SU-DHL-6 (cell line): ENCODE results near the gene SERTAD3.
"Not testable (repeated sequence)": the region's sequence is repeated elsewhere in the genome, so short reads cannot be mapped to it uniquely, and the experiment has no call there.

Source experiments
- H2AFZ ChIP-seq: fragments of 200-600 bp; sonication (generic); 2 replicates; pipeline ENCODE4 v1.6.1; 2014; ENCODE audit warnings: low read depth, mild to moderate bottlenecking, moderate library complexity, mixed read lengths, antibody characterized with exemption, low read length; ENCODE audit not compliant: severe bottlenecking
- H3F3A ChIP-seq: fragments of 200-600 bp; shearing (Covaris generic); 2 replicates; pipeline ENCODE4 v1.6.0; 2016; ENCODE audit warnings: antibody characterized with exemption, mild to moderate bottlenecking; ENCODE audit not compliant: insufficient read depth
- H3K27ac ChIP-seq: fragments of 200-600 bp; sonication (generic); 2 replicates; pipeline ENCODE4 v1.5.1; 2016; ENCODE audit warnings: low read depth, mild to moderate bottlenecking, low read length, moderate library complexity, mixed read lengths
- H3K27me3 ChIP-seq: fragments of 200-600 bp; sonication (generic), shearing (Covaris generic); 2 replicates; pipeline ENCODE4 v1.6.0; 2014; ENCODE audit warnings: mild to moderate bottlenecking, low read length
- H3K36me3 ChIP-seq: fragments of 200-600 bp; sonication (generic); 2 replicates; pipeline ENCODE4 v1.6.1; 2014; ENCODE audit warnings: mild to moderate bottlenecking, low read length, mixed read lengths
- H3K4me2 ChIP-seq: fragments of 300-600, 200-600 bp; shearing (Covaris generic), sonication (generic); 2 replicates; pipeline ENCODE4 v1.6.0; 2014; ENCODE audit warnings: low read length, low read depth, mild to moderate bottlenecking; ENCODE audit not compliant: poor library complexity, severe bottlenecking
- H3K4me3 ChIP-seq: fragments of 200-600 bp; sonication (generic); 2 replicates; pipeline ENCODE4 v1.5.1; 2014; ENCODE audit warnings: antibody characterized with exemption, low read length, mild to moderate bottlenecking, mixed read lengths; ENCODE audit not compliant: insufficient read depth, poor library complexity, severe bottlenecking
- H3K79me2 ChIP-seq: fragments of 200-600 bp; sonication (generic); 2 replicates; pipeline ENCODE4 v1.6.1; 2014; ENCODE audit warnings: mild to moderate bottlenecking, low read length, moderate library complexity; ENCODE audit not compliant: insufficient read depth
- H3K9ac ChIP-seq: fragments of 200-600 bp; sonication (generic); 2 replicates; pipeline ENCODE4 v1.7.0; 2014; ENCODE audit warnings: mild to moderate bottlenecking, low read length
- H3K9me2 ChIP-seq: fragments of 200-600 bp; sonication (generic); replicated peaks from 2 replicates; pipeline ENCODE4 v1.6.1; 2014; ENCODE audit warnings: low read length; ENCODE audit not compliant: insufficient read depth
- H3K9me3 ChIP-seq: fragments of 200-600 bp; sonication (generic); 2 replicates; pipeline ENCODE4 v1.6.1; 2014; ENCODE audit warnings: low read length, mixed read lengths; ENCODE audit not compliant: insufficient read depth
- H4K20me1 ChIP-seq: fragments of 200-600 bp; sonication (generic); 2 replicates; pipeline ENCODE4 v1.6.1; 2014; ENCODE audit warnings: low read depth, mild to moderate bottlenecking, antibody characterized with exemption, low read length, moderate library complexity, mixed read lengths
- EZH2phosphoT487 ChIP-seq: fragments of 200-600 bp; sonication (generic), shearing (Covaris generic); conservative IDR thresholded peaks from 2 replicates; pipeline ENCODE4 v1.6.1; 2018; ENCODE audit warnings: mild to moderate bottlenecking, antibody characterized with exemption, low read length, moderate library complexity, mixed read lengths
- TF ChIP-seq, protein P1 (sequence below): fragments of 200-600 bp; sonication (generic); IDR thresholded peaks from one replicate; pipeline ENCODE4 v1.5.1; 2017; ENCODE audit warnings: antibody characterized with exemption, mild to moderate bottlenecking, low read length, moderate library complexity; ENCODE audit not compliant: insufficient read depth, poor library complexity, severe bottlenecking

Gene SERTAD3

DNA sequence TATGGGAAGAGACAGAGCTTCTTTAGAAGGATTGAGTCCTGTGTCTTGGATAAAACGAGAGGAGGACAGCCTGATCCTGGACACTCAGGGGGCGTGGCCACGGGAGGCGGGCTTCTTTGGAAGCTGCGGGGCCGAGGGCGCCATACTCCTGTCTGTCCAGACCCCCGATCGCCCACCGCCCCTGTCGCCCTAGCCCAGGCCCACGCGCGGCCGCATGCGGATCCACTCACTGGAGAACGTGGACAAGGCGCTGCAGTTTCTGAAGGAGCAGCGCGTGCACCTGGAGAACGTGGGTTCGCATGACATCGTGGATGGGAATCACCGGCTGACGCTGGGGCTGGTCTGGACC lies 45.7 kb upstream of the SERTAD3 start:
- Histone ChIP-seq H3K79me2 (no peaks in the 10 kb centered on the region), H3F3A (no peaks in the 10 kb centered on the region), H3K27ac (no peak overlapping the region), H4K20me1 (no peaks in the 10 kb centered on the region), H3K9me2 (no peaks in the 10 kb centered on the region), H3K4me3 (no peak overlapping the region), H3K9ac (no peak overlapping the region), H3K9me3 (no peaks in the 10 kb centered on the region), H3K27me3 (no peaks in the 10 kb centered on the region), H3K36me3 (no peaks in the 10 kb centered on the region), H3K4me2 (no peak overlapping the region), H2AFZ (no peak overlapping the region)
- no peak for TF ChIP-seq EZH2phosphoT487
- TF ChIP-seq, protein P1, sequence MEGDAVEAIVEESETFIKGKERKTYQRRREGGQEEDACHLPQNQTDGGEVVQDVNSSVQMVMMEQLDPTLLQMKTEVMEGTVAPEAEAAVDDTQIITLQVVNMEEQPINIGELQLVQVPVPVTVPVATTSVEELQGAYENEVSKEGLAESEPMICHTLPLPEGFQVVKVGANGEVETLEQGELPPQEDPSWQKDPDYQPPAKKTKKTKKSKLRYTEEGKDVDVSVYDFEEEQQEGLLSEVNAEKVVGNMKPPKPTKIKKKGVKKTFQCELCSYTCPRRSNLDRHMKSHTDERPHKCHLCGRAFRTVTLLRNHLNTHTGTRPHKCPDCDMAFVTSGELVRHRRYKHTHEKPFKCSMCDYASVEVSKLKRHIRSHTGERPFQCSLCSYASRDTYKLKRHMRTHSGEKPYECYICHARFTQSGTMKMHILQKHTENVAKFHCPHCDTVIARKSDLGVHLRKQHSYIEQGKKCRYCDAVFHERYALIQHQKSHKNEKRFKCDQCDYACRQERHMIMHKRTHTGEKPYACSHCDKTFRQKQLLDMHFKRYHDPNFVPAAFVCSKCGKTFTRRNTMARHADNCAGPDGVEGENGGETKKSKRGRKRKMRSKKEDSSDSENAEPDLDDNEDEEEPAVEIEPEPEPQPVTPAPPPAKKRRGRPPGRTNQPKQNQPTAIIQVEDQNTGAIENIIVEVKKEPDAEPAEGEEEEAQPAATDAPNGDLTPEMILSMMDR: no peak

DNA sequence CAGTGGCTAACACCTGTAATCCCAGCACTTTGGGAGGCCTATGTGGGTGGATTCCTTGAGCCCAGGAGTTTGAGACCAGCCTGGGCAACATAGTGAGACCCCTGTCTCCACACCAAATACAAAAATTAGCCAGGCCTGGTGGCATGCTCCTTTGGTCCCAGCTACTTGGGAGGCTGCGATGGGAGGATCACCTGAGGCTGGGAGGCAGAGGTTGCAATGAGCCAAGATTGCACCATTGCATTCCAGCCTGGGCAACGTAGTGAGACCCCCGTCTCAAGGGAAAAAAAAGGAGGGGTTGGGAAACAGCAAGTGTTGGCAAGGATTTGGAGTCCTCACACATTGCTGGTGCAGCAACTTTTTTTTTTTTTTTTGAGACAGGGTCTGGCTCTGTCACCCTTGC lies 41.9 kb upstream of the SERTAD3 start:
- Histone ChIP-seq H3K4me2 (no peak overlapping the region), H3K27me3 (no peaks in the 10 kb centered on the region), H3K36me3 (no peaks in the 10 kb centered on the region), H3K27ac (no peak overlapping the region), H3F3A (no peaks in the 10 kb centered on the region), H3K4me3 (no peak overlapping the region), H3K79me2 (no peaks in the 10 kb centered on the region), H3K9ac (no peak overlapping the region), H4K20me1 (no peaks in the 10 kb centered on the region), H2AFZ (no peak overlapping the region), H3K9me2 (no peaks in the 10 kb centered on the region), H3K9me3 (no peaks in the 10 kb centered on the region)
- TF ChIP-seq EZH2phosphoT487: no peak
- TF ChIP-seq, protein P1: no peak

DNA sequence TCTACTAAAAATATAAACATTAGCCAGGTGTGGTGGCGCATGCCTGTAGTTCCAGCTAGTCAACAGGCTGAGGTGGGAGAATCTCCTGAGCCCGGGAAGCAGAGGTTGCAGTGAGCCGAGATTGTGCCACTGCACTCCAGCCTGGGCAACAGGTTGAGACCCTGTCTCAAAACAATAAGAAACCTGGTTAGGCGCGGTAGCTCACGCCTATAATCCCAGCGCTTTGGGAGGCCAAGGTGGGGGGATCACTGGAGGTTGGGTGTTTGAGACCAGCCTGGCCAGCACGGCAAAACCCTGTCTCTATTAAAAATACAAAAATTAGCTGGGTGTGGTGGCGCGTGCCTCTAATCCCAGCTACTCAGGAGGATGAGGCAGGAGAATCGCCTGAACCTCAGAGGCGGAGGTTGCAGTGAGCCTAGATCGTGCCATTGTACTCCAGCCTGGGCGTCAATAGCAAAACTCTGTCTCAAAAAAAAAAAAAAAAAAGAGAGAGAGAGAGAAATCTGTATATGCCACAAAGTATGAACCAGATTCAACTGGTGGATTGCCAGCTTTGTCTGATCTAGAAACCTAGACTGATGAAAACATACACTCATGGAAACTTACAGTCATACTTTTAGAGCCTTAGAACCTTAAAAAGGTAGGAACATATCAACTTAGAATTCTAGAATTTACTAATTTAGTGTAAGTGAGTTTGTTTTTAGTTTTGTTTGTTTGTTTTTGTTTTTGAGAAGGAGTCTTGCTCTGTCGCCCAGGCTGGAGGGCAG lies 31.9 kb upstream of the SERTAD3 start:
- not testable (repeated sequence) for H3K79me2 ChIP-seq, H3K4me2 ChIP-seq

DNA sequence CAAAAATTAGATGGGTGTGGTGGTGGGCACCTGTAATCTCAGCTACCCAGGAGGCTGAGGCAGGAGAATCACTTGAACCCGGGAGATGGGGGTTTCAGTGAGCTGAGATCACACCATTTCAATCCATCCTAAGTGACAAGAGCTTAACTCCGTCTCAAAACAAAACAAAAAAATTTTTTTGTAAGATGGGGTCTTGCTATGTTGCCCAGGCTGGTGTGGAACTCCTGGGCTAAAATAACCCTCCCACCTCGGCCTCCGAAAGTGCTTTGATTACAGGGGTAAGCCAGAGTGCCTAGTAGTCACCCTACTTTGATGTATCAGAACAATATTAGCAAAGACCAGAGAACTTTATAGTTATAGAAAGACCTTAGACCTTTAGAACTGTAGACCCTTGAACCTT lies 30.6 kb upstream of the SERTAD3 start:
- no peaks in the 10 kb centered on the region for H3K9me3 ChIP-seq
- no peak overlapping the region for H2AFZ ChIP-seq
- no peaks in the 10 kb centered on the region for H4K20me1 ChIP-seq
- no peak overlapping the region for H3K27ac ChIP-seq
- H3K36me3 ChIP-seq: no peaks in the 10 kb centered on the region
- H3K4me2 ChIP-seq: no peak overlapping the region
- H3F3A ChIP-seq: no peaks in the 10 kb centered on the region
- no peaks in the 10 kb centered on the region for H3K79me2 ChIP-seq
- no peaks in the 10 kb centered on the region for H3K9me2 ChIP-seq
- no peak overlapping the region for H3K9ac ChIP-seq
- H3K4me3 ChIP-seq: no peak overlapping the region
- no peaks in the 10 kb centered on the region for H3K27me3 ChIP-seq
- TF ChIP-seq EZH2phosphoT487: no peak

More for the DNA sequence above, 31.9 kb upstream of the SERTAD3 start:
- H4K20me1 ChIP-seq, H3K4me3 ChIP-seq, H3K36me3 ChIP-seq, H3K9ac ChIP-seq, H3K27me3 ChIP-seq, H3K27ac ChIP-seq, H3F3A ChIP-seq, H3K9me3 ChIP-seq, H2AFZ ChIP-seq, H3K9me2 ChIP-seq: not testable (repeated sequence)
